HEK293T (cell line): Measurements from ENCODE around the gene SIRPG.

Experiments
- CTCF ChIA-PET: fragments of 350-600 bp; formaldehyde crosslinking; extraction: SDS; loops from one replicate; lab custom pipeline; 2021; ENCODE audit warnings: antibody characterized with exemption, inconsistent platforms; lab: Yijun Ruan, JAX
- POLR2A ChIA-PET: fragments of 350-600 bp; formaldehyde crosslinking; extraction: SDS; loops from one replicate; lab custom pipeline; 2020; ENCODE audit warnings: antibody characterized with exemption, inconsistent platforms; lab: Yijun Ruan, JAX
- DNase-seq: peaks from one replicate; pipeline ENCODE4 v3.0.0; 2012; ENCODE audit warnings: mixed read lengths; ENCODE audit errors: extremely low spot score
- ARNT ChIP-seq: fragments of 450-650 bp; IDR thresholded peaks from 2 replicates; pipeline ENCODE4 v1.6.1; 2017; ENCODE audit warnings: mild to moderate bottlenecking
- BHLHE40 ChIP-seq: fragments of 450-650 bp; IDR thresholded peaks from 2 replicates; pipeline ENCODE4 v1.6.1; 2016; ENCODE audit warnings: mild to moderate bottlenecking, moderate library complexity, borderline replicate concordance
- CTBP1 ChIP-seq: fragments of 450-650 bp; IDR thresholded peaks from 2 replicates; pipeline ENCODE4 v1.6.1; 2016; ENCODE audit warnings: borderline replicate concordance
- ELF4 ChIP-seq: fragments of 450-650 bp; IDR thresholded peaks from 2 replicates; pipeline ENCODE4 v1.6.1; 2017; ENCODE audit warnings: antibody characterized with exemption
- FOXA1 ChIP-seq: fragments of 450-650 bp; IDR thresholded peaks from 2 replicates; pipeline ENCODE4 v1.6.1; 2016; ENCODE audit warnings: mild to moderate bottlenecking
- FOXK2 ChIP-seq: fragments of 450-650 bp; IDR thresholded peaks from 2 replicates; pipeline ENCODE4 v1.6.1; 2016; ENCODE audit warnings: mild to moderate bottlenecking
- FOXM1 ChIP-seq: fragments of 450-650 bp; IDR thresholded peaks from 2 replicates; pipeline ENCODE4 v1.6.1; 2017; ENCODE audit warnings: mild to moderate bottlenecking, borderline replicate concordance
- HDGF ChIP-seq: fragments of 450-650 bp; IDR thresholded peaks from 2 replicates; pipeline ENCODE4 v1.6.1; 2017; ENCODE audit warnings: antibody characterized with exemption, borderline replicate concordance
- L3MBTL2 ChIP-seq: fragments of 450-650 bp; conservative IDR thresholded peaks from 2 replicates; pipeline ENCODE4 v1.6.1; 2016; ENCODE audit warnings: mild to moderate bottlenecking
- LEF1 ChIP-seq: fragments of 450-650 bp; IDR thresholded peaks from 2 replicates; pipeline ENCODE4 v1.6.1; 2017; ENCODE audit warnings: mild to moderate bottlenecking, borderline replicate concordance
- NFRKB ChIP-seq: fragments of 450-650 bp; IDR thresholded peaks from 2 replicates; pipeline ENCODE4 v1.6.1; 2016; ENCODE audit warnings: mild to moderate bottlenecking, moderate library complexity
- SP1 ChIP-seq: fragments of 450-650 bp; IDR thresholded peaks from 2 replicates; pipeline ENCODE4 v1.6.1; 2017
- SUZ12 ChIP-seq: fragments of 450-650 bp; IDR thresholded peaks from 2 replicates; pipeline ENCODE4 v1.6.1; 2016; ENCODE audit warnings: mild to moderate bottlenecking
- TARDBP ChIP-seq: fragments of 450-650 bp; IDR thresholded peaks from 2 replicates; pipeline ENCODE4 v1.6.1; 2016
- ZNF384 ChIP-seq: fragments of 450-650 bp; IDR thresholded peaks from 2 replicates; pipeline ENCODE4 v1.6.1; 2016
- TF ChIP-seq, protein P1 (sequence below): fragments of 450-650 bp; IDR thresholded peaks from 2 replicates; pipeline ENCODE4 v1.6.1; 2016

The SIRPG gene

GRCh38 chr20:1674990-1675780, 17.6 kb upstream of the SIRPG start:
- ChIA-PET CTCF (no interaction called here), POLR2A (no interaction called here)
- no peak for DNase-seq
- TF ChIP-seq SUZ12 (no peak), CTBP1 (no peak), TARDBP (no peak), ARNT (no peak), FOXM1 (no peak), SP1 (no peak), L3MBTL2 (no peak), FOXK2 (no peak), LEF1 (no peak), NFRKB (no peak), BHLHE40 (no peak), HDGF (no peak)
- TF ChIP-seq, protein P1, sequence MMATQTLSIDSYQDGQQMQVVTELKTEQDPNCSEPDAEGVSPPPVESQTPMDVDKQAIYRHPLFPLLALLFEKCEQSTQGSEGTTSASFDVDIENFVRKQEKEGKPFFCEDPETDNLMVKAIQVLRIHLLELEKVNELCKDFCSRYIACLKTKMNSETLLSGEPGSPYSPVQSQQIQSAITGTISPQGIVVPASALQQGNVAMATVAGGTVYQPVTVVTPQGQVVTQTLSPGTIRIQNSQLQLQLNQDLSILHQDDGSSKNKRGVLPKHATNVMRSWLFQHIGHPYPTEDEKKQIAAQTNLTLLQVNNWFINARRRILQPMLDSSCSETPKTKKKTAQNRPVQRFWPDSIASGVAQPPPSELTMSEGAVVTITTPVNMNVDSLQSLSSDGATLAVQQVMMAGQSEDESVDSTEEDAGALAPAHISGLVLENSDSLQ, result no peak

GRCh38 chr20:1674361-1674760, 16.8 kb upstream of the SIRPG start:
- ChIA-PET CTCF (no interaction called here), POLR2A (no interaction called here)
- no peak for DNase-seq
- TF ChIP-seq FOXA1 (no peak), CTBP1 (no peak), SP1 (no peak)

GRCh38 chr20:1673424-1673823, 15.8 kb upstream of the SIRPG start:
- TF ChIP-seq ARNT (no peak), ELF4 (no peak), NFRKB (no peak), BHLHE40 (no peak), L3MBTL2 (no peak), HDGF (no peak), FOXM1 (no peak), LEF1 (no peak), FOXK2 (no peak), ZNF384 (no peak)
- TF ChIP-seq, protein P1, result no peak
- ChIA-PET POLR2A (no interaction called here), CTCF (no interaction called here)
- no peak for DNase-seq

GRCh38 chr20:1672728-1673127, 15.1 kb upstream of the SIRPG start:
- no peak for DNase-seq
- CTCF ChIA-PET, result no interaction called here
- POLR2A ChIA-PET, result no interaction called here
- TF ChIP-seq ARNT, result no peak
- TF ChIP-seq ELF4, result no peak
- TF ChIP-seq, protein P1, result no peak

GRCh38 chr20:1671891-1672669, 14.5 kb upstream of the SIRPG start:
- no peak for TF ChIP-seq BHLHE40
- TF ChIP-seq SP1, result no peak
- TF ChIP-seq FOXM1, result no peak
- no peak for TF ChIP-seq ARNT
- no peak for TF ChIP-seq CTBP1
- TF ChIP-seq FOXK2, result no peak
- no peak for TF ChIP-seq TARDBP
- no peak for TF ChIP-seq ELF4
- TF ChIP-seq L3MBTL2, result no peak
- TF ChIP-seq, protein P1, result no peak
- no peak for TF ChIP-seq NFRKB
- TF ChIP-seq FOXA1, result no peak
- no peak for TF ChIP-seq LEF1
- TF ChIP-seq HDGF, result no peak
- TF ChIP-seq ZNF384, result no peak
- no peak for TF ChIP-seq SUZ12
- CTCF ChIA-PET, result no interaction called here
- no peak for DNase-seq
- POLR2A ChIA-PET, result no interaction called here

GRCh38 chr20:1669304-1669703, 11.7 kb upstream of the SIRPG start:
- TF ChIP-seq SP1 (no peak), NFRKB (no peak), ARNT (no peak), TARDBP (no peak), FOXA1 (no peak), ZNF384 (no peak), FOXK2 (no peak), HDGF (no peak), LEF1 (no peak), CTBP1 (no peak), L3MBTL2 (no peak)
- TF ChIP-seq, protein P1, result no peak
- CTCF ChIA-PET, result no interaction called here
- peak; percentile 13 for DNase-seq
- POLR2A ChIA-PET, result no interaction called here
